ENCODE data around the gene POLR3K.

- no peak for TF ChIP-seq SP1 (IDR thresholded peaks at IDR 0.05)
- no peak for TF ChIP-seq BHLHE40 (IDR thresholded peaks at IDR 0.05; ENCODE audit: borderline replicate concordance)
- TF ChIP-seq FOXK2 (IDR thresholded peaks at IDR 0.05): no peak
- TF ChIP-seq ELF4 (IDR thresholded peaks at IDR 0.05): no peak
- TF ChIP-seq ZNF384 (IDR thresholded peaks at IDR 0.05): no peak
- no peak for TF ChIP-seq NFRKB (IDR thresholded peaks at IDR 0.05)
- TF ChIP-seq, protein P1, sequence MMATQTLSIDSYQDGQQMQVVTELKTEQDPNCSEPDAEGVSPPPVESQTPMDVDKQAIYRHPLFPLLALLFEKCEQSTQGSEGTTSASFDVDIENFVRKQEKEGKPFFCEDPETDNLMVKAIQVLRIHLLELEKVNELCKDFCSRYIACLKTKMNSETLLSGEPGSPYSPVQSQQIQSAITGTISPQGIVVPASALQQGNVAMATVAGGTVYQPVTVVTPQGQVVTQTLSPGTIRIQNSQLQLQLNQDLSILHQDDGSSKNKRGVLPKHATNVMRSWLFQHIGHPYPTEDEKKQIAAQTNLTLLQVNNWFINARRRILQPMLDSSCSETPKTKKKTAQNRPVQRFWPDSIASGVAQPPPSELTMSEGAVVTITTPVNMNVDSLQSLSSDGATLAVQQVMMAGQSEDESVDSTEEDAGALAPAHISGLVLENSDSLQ (IDR thresholded peaks at IDR 0.05): no peak
- no peak for TF ChIP-seq TARDBP (IDR thresholded peaks at IDR 0.05)
- TF ChIP-seq FOXA1 (IDR thresholded peaks at IDR 0.05): no peak
- TF ChIP-seq SUZ12 (IDR thresholded peaks at IDR 0.05): no peak
- no peak for TF ChIP-seq HDGF (IDR thresholded peaks at IDR 0.05; ENCODE audit: borderline replicate concordance)
- TF ChIP-seq FOXM1 (IDR thresholded peaks at IDR 0.05; ENCODE audit: borderline replicate concordance): no peak
- TF ChIP-seq LEF1 (IDR thresholded peaks at IDR 0.05; ENCODE audit: borderline replicate concordance): no peak
Measured at GRCh38 chr16:94918-95265, 41.5 kb upstream of the POLR3K start.
